OCI-LY3 (cell line): ENCODE measurements around the gene SNCB.

Experiments
- H2AFZ ChIP-seq: fragments of 200-600, 300-600 bp; shearing (Covaris generic); 2 replicates; pipeline ENCODE4 v1.6.0; 2014; ENCODE audit warnings: antibody characterized with exemption, low read depth, low read length
- H3K27ac ChIP-seq: fragments of 200-600, 300-600 bp; sonication (generic); 2 replicates; pipeline ENCODE4 v1.5.1; 2014; ENCODE audit warnings: mild to moderate bottlenecking, low read length, moderate library complexity, mixed read lengths
- H3K27me3 ChIP-seq: fragments of 200-600, 300-600 bp; sonication (generic); 2 replicates; pipeline ENCODE4 v1.6.1; 2014; ENCODE audit warnings: low read depth, low read length, mixed read lengths
- H3K36me3 ChIP-seq: fragments of 200-600, 300-600 bp; sonication (generic); replicated peaks from 2 replicates; pipeline ENCODE3; 2014; ENCODE audit warnings: low read depth, low read length, mixed read lengths
- H3K4me1 ChIP-seq: fragments of 300-600, 200-600 bp; sonication (generic); 2 replicates; pipeline ENCODE4 v1.6.1; 2014; ENCODE audit warnings: low read length, mixed read lengths
- H3K4me2 ChIP-seq: fragments of 200-600, 300-600 bp; sonication (generic); 2 replicates; pipeline ENCODE4 v1.6.1; 2014; ENCODE audit warnings: low read length, mixed read lengths
- H3K4me3 ChIP-seq: fragments of 300-600, 200-600 bp; sonication (generic); 2 replicates; pipeline ENCODE4 v1.5.1; 2014; ENCODE audit warnings: antibody characterized with exemption, mild to moderate bottlenecking, low read length, moderate library complexity
- H3K79me2 ChIP-seq: fragments of 300-600, 200-600 bp; shearing (Covaris generic); 2 replicates; pipeline ENCODE4 v1.6.1; 2014; ENCODE audit warnings: mild to moderate bottlenecking, low read length, mixed read lengths
- H3K9ac ChIP-seq: fragments of 300-600, 200-600 bp; shearing (Covaris generic); 2 replicates; pipeline ENCODE4 v1.6.0; 2014; ENCODE audit warnings: mild to moderate bottlenecking, low read length, moderate library complexity
- H3K9me3 ChIP-seq: fragments of 200-600, 300-600 bp; shearing (Covaris generic); 2 replicates; pipeline ENCODE4 v1.6.1; 2014; ENCODE audit warnings: low read length, mixed read lengths; ENCODE audit not compliant: insufficient read depth
- H4K20me1 ChIP-seq: fragments of 200-600, 300-600 bp; sonication (generic); 2 replicates; pipeline ENCODE4 v1.6.1; 2016; ENCODE audit warnings: low read length, mixed read lengths; ENCODE audit not compliant: insufficient read depth
- EZH2phosphoT487 ChIP-seq: fragments of 200-600 bp; shearing (Covaris generic); IDR thresholded peaks from 2 replicates; pipeline ENCODE4 v1.6.1; 2018; ENCODE audit warnings: antibody characterized with exemption, mixed run types, low read depth
- TF ChIP-seq, protein P1 (sequence below): fragments of 200-600, 300-600 bp; sonication (generic); IDR thresholded peaks from 2 replicates; pipeline ENCODE4 v1.5.1; 2014; ENCODE audit warnings: antibody characterized with exemption, low read length, low read depth

The SNCB gene

DNA sequence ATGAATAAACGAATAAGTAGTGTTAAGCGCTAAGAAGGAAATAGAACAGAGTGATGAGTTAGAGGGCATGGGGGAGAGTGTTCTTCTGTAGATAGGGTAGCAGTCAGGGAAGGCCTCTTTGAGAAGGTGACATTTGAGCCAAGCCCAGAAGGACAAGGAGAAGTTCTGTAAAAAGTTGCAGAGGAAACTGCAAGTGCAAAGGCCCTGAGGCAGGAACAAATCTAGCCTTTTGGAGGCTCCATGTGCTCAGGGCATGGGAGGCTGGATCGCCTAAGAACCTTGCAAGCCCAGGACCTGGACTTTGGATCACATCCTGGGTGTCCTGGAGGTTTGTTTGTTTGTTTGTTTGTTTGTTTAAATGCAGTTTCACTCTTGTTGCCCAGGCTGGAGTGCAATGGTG is 8.1 kb upstream of the SNCB start:
- no peaks in the 10 kb centered on the region for H3K9me3 ChIP-seq
- H3K9ac ChIP-seq = no peak overlapping the region
- H3K4me1 ChIP-seq = peaks cover 8% of the 10 kb centered on the region
- peaks cover 16% of the 10 kb centered on the region for H3K27me3 ChIP-seq
- H2AFZ ChIP-seq = no peak overlapping the region
- TF ChIP-seq, protein P1, sequence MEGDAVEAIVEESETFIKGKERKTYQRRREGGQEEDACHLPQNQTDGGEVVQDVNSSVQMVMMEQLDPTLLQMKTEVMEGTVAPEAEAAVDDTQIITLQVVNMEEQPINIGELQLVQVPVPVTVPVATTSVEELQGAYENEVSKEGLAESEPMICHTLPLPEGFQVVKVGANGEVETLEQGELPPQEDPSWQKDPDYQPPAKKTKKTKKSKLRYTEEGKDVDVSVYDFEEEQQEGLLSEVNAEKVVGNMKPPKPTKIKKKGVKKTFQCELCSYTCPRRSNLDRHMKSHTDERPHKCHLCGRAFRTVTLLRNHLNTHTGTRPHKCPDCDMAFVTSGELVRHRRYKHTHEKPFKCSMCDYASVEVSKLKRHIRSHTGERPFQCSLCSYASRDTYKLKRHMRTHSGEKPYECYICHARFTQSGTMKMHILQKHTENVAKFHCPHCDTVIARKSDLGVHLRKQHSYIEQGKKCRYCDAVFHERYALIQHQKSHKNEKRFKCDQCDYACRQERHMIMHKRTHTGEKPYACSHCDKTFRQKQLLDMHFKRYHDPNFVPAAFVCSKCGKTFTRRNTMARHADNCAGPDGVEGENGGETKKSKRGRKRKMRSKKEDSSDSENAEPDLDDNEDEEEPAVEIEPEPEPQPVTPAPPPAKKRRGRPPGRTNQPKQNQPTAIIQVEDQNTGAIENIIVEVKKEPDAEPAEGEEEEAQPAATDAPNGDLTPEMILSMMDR = no peak
- TF ChIP-seq EZH2phosphoT487 = no peak
- H4K20me1 ChIP-seq = no peaks in the 10 kb centered on the region
- H3K36me3 ChIP-seq = no peaks in the 10 kb centered on the region
- no peak overlapping the region for H3K4me3 ChIP-seq
- H3K79me2 ChIP-seq = no peaks in the 10 kb centered on the region
- no peak overlapping the region for H3K27ac ChIP-seq
- no peak overlapping the region for H3K4me2 ChIP-seq

DNA sequence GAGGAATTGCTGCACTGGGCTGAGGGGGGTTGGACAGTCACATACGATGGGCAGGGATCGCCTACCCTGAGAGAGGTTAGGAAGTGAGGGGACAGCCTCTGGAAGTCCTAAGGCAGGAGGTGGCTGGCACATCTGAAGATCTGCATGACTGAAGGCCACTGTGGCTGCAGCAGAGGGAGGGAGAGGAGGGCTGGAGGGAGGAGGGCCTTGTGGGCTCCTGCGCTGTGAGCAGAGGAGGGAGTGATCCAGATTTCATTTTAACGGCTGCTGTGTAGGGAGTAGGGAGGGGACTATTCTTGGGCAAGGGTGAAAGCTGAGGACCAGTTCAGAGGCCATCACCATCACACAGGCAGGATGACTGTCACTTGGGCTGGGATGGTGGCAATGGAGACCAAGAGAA is 7.2 kb upstream of the SNCB start:
- Histone ChIP-seq H4K20me1 (no peaks in the 10 kb centered on the region), H3K27ac (no peak overlapping the region), H3K27me3 (peaks cover 16% of the 10 kb centered on the region), H3K36me3 (no peaks in the 10 kb centered on the region), H3K9ac (no peak overlapping the region), H3K79me2 (no peaks in the 10 kb centered on the region), H2AFZ (no peak overlapping the region), H3K4me1 (peaks cover 9% of the 10 kb centered on the region), H3K9me3 (no peaks in the 10 kb centered on the region), H3K4me2 (no peak overlapping the region), H3K4me3 (no peak overlapping the region)
- TF ChIP-seq EZH2phosphoT487 = no peak
- TF ChIP-seq, protein P1 = no peak

DNA sequence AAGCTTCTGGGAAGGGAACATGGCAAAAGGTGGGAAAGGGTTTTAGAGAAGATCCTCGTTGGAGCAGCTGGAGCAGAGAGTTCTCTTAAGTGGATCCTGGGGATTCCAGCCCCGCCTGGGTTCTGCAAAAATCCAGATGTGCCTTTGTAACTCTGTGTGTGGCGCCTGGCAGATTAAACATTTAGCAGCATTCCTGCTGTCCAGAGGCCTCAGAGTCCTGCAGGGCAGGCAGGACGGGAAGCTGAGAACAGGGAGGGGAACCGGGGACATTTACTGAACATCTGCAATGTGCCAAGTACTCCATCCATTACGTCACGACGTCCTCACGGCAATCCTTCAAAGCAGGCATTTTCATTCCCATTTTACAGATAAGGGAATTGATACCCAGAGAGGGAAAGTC is 6.1 kb upstream of the SNCB start:
- Histone ChIP-seq H4K20me1 (no peaks in the 10 kb centered on the region), H2AFZ (no peak overlapping the region), H3K9me3 (no peaks in the 10 kb centered on the region), H3K36me3 (no peaks in the 10 kb centered on the region), H3K79me2 (no peaks in the 10 kb centered on the region), H3K9ac (no peak overlapping the region), H3K4me2 (no peak overlapping the region), H3K4me3 (no peak overlapping the region), H3K27ac (no peak overlapping the region), H3K4me1 (peaks cover 9% of the 10 kb centered on the region), H3K27me3 (peaks cover 19% of the 10 kb centered on the region)
- TF ChIP-seq, protein P1 = no peak
- no peak for TF ChIP-seq EZH2phosphoT487

DNA sequence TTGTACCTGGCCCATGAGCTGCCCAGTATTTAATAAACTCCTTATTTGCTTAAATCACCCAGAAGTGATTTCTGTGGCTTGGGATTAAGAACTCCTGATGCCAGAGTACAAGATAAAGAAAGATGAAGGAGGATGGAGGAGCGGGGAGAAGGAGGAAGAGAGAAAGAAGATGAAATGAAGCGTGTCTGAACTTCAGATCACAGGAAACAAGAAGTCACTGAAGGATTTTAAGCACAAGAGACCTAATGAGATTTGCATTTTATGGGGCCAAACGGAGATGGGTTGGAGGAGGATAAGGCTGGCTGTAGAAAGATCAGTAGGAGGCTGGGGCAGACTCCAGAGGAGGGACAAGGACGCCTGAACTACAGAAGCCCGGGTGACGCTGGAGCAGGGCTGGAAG is 3.3 kb upstream of the SNCB start:
- Histone ChIP-seq H3K4me1 (peaks cover 13% of the 10 kb centered on the region), H3K27me3 (peaks cover 37% of the 10 kb centered on the region), H3K27ac (no peak overlapping the region), H3K4me2 (peak overlapping the region; percentile 60), H3K36me3 (no peaks in the 10 kb centered on the region), H4K20me1 (no peaks in the 10 kb centered on the region), H2AFZ (no peak overlapping the region), H3K79me2 (no peaks in the 10 kb centered on the region), H3K9me3 (no peaks in the 10 kb centered on the region), H3K9ac (no peak overlapping the region), H3K4me3 (peak overlapping the region; percentile 21; the same call in 1 of the 2 replicates)
- TF ChIP-seq, protein P1 = no peak
